ENCODE measurements around the gene UNC93B1. TPM values are rescaled to one million over a fixed set of nuclear protein-coding genes. Genes with fewer than 3 reads are reported as not detected.

Gene UNC93B1
- total and polyA plus RNA-seq, 8 donors: 13.0 to 36.5 (median 17.5) TPM

DNA sequence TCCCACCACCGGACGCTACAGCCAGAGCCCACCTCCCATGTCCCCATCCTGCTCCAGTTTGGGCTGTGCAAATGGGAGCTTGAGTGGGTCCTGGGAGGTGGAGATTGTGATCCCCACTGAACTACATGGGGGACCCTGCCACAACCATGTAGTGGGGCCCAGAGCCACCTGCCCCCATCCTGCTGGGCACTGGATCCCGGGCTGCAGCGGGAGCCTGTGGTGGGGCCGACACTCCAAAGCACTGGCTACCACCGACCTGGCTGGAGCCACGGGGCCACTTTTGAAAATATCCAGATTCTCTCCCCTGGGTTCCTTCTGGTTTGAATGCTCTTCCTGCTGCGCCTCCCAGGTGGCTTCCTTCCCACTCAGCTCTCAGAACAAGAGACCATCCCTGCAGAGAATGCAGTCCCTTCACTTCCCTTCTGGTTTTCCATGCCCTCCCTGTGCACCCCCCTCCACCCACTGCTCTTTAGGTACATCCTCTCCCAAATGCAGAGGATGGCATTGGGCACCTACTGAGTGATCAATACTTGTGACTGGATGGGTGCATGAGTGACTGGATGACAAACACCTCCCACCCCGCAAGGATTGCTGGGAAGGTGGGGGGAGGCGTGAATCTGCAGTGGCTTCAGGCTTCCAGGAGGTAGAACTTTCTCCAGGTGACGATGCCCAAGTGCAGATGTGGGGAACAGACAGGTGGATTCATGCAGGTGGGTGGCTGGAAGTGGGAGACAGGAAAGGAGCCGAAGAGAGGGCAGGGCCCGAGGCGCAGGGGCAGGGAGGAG, 846 bp upstream of the UNC93B1 start:
- Histone ChIP-seq H3K27me3 (no peaks in the 10 kb centered on the region), H3K36me3 (no peaks in the 10 kb centered on the region), H3K27ac (no peak overlapping the region), H3K9me3 (no peaks in the 10 kb centered on the region), H3K4me1 (peaks cover 14 to 22% (median 16%) of the 10 kb centered on the region in 3 donors), H3K4me3 (peak overlapping the region in 2 of 4 donors; percentile 65 to 77)
- WGBS, 2 donors: 68 to 74% methylated on average over 14 of the region's 14 CpGs
- intact Hi-C loops (cut with DNase I): no loop called here
- TF ChIP-seq, protein P1, sequence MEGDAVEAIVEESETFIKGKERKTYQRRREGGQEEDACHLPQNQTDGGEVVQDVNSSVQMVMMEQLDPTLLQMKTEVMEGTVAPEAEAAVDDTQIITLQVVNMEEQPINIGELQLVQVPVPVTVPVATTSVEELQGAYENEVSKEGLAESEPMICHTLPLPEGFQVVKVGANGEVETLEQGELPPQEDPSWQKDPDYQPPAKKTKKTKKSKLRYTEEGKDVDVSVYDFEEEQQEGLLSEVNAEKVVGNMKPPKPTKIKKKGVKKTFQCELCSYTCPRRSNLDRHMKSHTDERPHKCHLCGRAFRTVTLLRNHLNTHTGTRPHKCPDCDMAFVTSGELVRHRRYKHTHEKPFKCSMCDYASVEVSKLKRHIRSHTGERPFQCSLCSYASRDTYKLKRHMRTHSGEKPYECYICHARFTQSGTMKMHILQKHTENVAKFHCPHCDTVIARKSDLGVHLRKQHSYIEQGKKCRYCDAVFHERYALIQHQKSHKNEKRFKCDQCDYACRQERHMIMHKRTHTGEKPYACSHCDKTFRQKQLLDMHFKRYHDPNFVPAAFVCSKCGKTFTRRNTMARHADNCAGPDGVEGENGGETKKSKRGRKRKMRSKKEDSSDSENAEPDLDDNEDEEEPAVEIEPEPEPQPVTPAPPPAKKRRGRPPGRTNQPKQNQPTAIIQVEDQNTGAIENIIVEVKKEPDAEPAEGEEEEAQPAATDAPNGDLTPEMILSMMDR (IDR thresholded peaks at IDR 0.05): no peak
- FAIRE-seq (no peak), ATAC-seq (no peak), DNase-seq (peak in 1 of 6 donors; percentile 41)

- DNase-seq: peak; percentile 52 to 91 (median 70)
- intact Hi-C loops (cut with DNase I): no loop called here
- H3K27me3 ChIP-seq: no peaks in the 10 kb centered on the region
- no peaks in the 10 kb centered on the region for H3K9me3 ChIP-seq
- peak overlapping the region; percentile 51 to 77 (median 60) for H3K4me3 ChIP-seq
- H3K4me1 ChIP-seq: peaks cover under 1 to 7% (median 2%) of the 10 kb centered on the region in 3 donors
- peak overlapping the region; percentile 39 to 57 (median 50) for H3K27ac ChIP-seq
- FAIRE-seq: no peak
- TF ChIP-seq, protein P1 (IDR thresholded peaks at IDR 0.05): no peak
- peak; percentile 44 to 73 (median 51) for ATAC-seq
- 15 to 21% methylated on average over 61 to 86 of the region's 86 CpGs for WGBS, 2 donors
- no peaks in the 10 kb centered on the region for H3K36me3 ChIP-seq
Observed at GRCh38 chr11:68002938-68003845, 705 bp downstream of the UNC93B1 start.

DNA sequence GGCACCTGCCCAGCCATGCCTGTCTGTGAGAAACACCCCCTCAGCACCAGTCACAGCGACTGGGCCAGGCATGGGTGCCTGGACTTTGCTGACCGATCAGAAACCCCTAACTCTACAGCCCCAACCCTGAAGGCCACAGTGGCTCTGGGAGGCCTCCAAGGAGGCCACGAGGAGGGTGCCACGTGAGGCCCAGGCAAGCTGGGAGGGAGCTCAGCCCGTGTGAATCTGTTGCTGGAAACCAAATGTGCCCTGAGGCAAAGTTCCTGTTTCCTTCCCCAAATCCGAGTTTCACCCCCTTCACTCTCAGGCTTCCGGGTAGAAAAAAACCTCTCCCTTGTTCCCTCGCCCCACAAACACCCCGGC, 1.3 kb downstream of the UNC93B1 start:
- FAIRE-seq: no peak
- Histone ChIP-seq H3K27me3 (no peaks in the 10 kb centered on the region), H3K4me3 (peak overlapping the region in 2 of 4 donors; percentile 65 to 77), H3K9me3 (no peaks in the 10 kb centered on the region), H3K36me3 (no peaks in the 10 kb centered on the region), H3K27ac (peak overlapping the region in 1 of 4 donors; percentile 5), H3K4me1 (peaks cover 0 to 4% (median 0%) of the 10 kb centered on the region in 3 donors)
- WGBS, 2 donors: 70 to 74% methylated on average over 9 of the region's 9 CpGs
- TF ChIP-seq, protein P1 (IDR thresholded peaks at IDR 0.05): no peak
- peak in 2 of 6 donors; percentile 31 to 58 for DNase-seq
- intact Hi-C loops (cut with DNase I): no loop called here
- ATAC-seq: peak in 2 of 4 donors; percentile 5 to 7

- H3K9me3 ChIP-seq: no peaks in the 10 kb centered on the region
- H3K27ac ChIP-seq: no peak overlapping the region
- no peaks in the 10 kb centered on the region for H3K27me3 ChIP-seq
- no peak for ATAC-seq
- intact Hi-C loops (cut with DNase I): no loop called here
- H3K4me1 ChIP-seq: peaks cover 0 to 4% (median 0%) of the 10 kb centered on the region in 3 donors
- TF ChIP-seq, protein P1 (IDR thresholded peaks at IDR 0.05): no peak
- DNase-seq: no peak
- H3K4me3 ChIP-seq: no peak overlapping the region
- no peaks in the 10 kb centered on the region for H3K36me3 ChIP-seq
- WGBS, 2 donors: 91 to 95% methylated on average over 5 of the region's 5 CpGs
- FAIRE-seq: no peak
Observed at GRCh38 chr11:67999704-68000103, 4.2 kb downstream of the UNC93B1 start.
